HG03575 (cell line): ENCODE measurements around the gene ANKRD26.
"Not testable (repeated sequence)": the region's sequence is repeated elsewhere in the genome, so short reads cannot be mapped to it uniquely, and the experiment has no call there.

Experiments
- ATAC-seq: cut with Tn5 transposase; IDR thresholded peaks from one replicate; pipeline ENCODE4 v1.9.1; 2021; ENCODE audit not compliant: unreplicated experiment, insufficient number of reproducible peaks, low FRiP score; ENCODE audit errors: extremely low read depth

The ANKRD26 gene

GRCh38 chr10:27099916-27100812, at the start of gene ANKRD26:
TSS of gene ANKRD26 (minus strand) at chr10:27100494. CDS start at chr10:27100326, 168 bp downstream.
- ATAC-seq = no peak

DNA sequence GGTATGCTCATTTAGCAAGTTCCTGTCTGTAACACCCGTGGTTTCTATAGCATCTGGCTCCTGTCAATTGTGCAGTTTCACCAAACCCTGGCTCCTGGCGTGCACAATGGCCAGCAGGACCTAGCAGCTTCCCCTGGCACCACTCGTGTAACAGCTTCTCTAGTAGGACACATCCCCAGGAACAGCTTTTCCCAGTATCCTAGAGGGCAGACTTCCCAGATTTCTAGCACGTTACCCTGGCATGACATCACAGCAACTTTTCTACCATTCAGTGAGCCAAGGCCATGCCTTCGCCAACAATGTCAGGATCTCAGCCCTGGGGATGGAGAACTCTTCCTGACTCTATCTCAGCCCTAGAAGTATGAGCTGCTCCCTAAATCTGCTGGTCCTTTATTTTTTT, 47.4 kb upstream of the ANKRD26 start:
- no peak for ATAC-seq

- no peak for ATAC-seq
These were observed 45.6 kb upstream of the ANKRD26 start for GRCh38 chr10:27145937-27146336.

GRCh38 chr10:27143686-27144085, 43.4 kb upstream of the ANKRD26 start:
- no peak for ATAC-seq

GRCh38 chr10:27138277-27138676, 38.0 kb upstream of the ANKRD26 start:
- ATAC-seq = no peak

DNA sequence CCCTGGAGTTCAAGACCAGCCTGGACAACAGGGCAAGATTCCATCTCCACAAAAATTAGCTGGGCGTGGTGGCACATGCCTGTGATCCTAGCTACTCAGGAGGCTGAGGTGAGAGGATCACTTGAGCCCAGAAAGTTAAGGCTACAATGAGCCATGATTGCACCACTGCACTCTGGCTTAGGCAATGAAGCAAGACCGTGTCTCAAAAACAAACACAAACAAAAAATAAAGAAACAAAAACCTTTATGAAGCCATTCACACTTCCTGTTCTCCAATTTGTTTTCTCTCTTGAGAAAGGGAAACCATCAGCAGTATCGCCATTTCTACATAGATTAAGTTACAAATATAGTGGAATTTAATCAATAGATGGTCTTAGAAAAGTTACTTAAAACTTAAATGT, 34.1 kb upstream of the ANKRD26 start:
- ATAC-seq = no peak

DNA sequence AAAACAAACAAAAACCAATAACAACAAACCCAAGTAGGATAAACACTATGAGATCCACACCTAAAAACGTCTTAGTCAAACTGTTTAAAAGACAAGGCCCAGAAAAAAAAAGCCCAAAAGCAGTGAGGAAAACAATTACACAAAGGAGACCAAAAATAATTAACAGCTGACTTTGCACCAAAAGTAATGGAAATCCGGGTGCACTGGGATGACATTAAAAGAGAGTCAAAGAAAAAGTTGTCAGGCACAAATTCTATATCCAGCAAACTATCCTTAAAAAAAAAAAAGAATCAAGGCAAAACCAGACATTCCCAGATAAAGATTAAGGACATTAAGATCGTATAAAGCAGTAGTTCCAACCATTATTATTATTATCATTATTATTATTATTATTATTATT, 7.9 kb upstream of the ANKRD26 start:
- no peak for ATAC-seq

DNA sequence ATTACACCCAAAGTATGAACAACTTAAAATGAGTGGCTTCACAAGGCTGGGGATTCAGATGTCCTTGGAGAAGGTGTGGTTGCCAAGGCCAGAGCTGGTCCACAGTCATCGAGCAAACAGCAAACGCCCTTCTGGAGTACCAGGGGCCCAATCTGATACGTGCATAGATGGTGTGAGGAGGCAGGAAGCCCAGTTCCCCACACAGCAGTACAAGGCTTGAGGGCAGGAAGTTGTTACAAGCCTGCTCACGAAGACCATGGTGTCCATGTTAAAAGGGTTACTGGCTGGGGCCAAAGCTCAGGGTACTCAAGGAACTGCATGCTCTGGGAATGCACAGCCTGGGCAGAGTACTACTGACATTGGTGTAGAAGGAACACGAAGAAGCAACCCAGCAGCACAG, 4.6 kb upstream of the ANKRD26 start:
- no peak for ATAC-seq

- ATAC-seq = no peak
These were observed 586 bp upstream of the ANKRD26 start for GRCh38 chr10:27100813-27101347.

DNA sequence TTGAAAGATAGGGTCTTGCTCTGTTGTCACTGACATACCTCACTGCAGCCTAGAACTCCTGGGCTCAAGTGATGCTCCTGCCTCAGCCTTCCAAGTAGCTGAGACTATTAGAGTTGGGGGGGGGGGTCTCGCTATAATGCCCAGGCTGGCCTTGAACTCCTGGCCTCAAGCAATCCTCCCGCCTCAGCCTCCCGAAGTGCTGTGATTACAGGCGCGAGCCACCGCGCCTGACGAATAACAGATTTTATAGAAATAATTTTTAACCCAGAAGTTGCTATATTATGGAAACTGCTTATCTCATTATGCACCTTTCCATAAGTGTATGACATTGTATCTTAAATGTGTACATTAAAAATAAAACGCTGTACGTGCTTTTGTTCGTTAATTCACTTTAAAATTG, 846 bp downstream of the ANKRD26 start:
- ATAC-seq = no peak

- ATAC-seq = no peak
These were observed 11.9 kb downstream of the ANKRD26 start for GRCh38 chr10:27088119-27089044.

DNA sequence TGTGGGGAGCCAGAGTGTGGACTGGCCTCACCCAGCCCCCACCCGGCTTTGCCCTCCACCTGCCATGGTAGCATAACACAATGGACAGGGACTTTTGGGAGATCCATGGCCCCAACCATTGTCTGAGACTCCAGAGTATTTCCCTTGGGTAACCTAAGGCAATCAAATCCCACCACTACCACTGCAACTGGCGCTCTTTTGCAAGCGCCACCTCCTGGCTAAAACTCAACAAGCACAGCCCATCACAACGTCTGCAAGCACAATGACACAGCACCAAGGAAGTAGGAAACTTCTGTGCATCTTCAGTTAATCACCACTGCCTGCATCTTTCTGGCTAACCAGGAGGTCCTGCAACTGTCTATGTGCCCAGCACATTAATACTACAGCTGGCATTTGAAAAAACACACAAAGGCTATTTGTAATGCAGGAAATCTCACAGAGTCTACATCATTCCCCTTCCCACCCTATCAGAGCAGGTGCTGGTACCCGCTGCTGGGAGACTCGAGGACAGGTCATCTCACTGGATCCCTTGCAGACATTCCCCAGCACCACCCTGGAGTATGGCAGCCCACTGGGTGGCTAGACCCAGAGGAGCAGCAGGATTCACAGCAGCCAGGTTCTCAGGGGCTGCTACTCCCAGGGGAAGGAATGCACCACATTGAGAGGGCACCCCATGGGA, 27.7 kb downstream of the ANKRD26 start:
- no peak for ATAC-seq

DNA sequence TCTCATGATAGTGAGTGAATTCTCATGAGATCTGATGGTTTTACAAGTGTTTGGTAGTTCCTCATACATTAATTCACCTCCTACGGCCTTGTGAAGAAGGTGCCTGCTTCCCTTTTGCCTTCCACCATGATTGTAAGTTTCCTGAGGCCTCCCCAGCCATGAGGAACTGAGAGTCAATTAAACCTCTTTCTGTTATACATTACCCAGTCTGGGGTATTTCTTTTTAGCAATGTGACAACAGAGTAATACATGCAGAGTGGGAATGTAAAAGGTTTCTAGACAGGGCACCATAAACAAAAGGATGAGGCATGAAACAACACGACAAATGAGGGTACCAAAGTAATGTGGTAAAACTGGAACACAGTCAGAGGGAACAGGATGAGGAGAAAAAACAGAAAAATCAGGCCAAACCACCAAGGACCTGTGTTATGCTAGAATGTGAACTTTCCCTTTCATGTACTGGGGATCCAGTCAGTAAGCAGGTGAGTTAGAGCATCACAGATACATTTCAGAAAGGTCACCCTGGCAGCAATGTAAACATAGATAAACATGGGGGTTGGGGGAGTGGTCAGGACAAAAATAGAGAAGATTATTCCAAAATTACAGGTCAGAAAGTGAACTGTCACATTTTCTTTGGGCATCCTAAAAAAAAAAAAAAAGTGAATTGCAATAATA, 31.9 kb downstream of the ANKRD26 start:
- no peak for ATAC-seq

- no peak for ATAC-seq
These were observed 35.2 kb downstream of the ANKRD26 start for GRCh38 chr10:27065084-27065483.

DNA sequence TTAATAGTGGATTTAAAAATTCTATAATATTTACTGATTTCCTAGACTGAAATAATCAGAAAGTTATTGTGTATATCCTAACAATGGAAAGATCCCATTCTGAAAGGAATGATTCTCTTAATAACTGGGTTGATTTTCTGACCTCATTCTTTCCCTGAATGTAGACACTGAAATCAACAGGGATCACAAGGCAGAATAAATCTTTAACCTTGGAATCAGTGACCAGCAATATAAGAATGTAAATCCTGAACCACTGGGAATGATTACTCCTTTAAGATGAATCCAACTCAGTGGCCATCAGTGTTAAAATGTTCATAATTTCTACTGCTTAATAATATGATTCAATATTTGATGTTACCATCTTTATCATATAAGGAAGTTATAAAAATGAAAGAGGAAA, 47.6 kb downstream of the ANKRD26 start:
- ATAC-seq = no peak

DNA sequence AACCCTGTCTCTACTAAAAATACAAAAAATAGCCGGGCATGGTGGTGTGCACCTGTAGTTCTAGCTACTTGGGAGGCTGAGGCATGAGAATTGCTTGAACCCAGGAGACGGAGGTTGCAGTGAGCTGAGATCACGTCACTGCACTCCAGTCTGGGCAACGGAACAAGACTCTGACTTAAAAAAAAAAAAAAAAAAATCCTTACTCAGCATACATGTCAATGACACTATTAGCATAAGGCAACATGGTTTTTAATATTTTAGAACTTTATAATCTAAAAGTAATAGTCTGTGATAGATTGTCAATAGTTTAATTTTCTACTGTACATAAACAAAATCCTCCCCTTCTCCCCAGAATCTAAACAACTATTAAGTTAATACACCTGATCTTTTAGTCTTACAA, 55.0 kb downstream of the ANKRD26 start:
- not testable (repeated sequence) for ATAC-seq

- no peak for ATAC-seq
These were observed 59.1 kb downstream of the ANKRD26 start for GRCh38 chr10:27041196-27041595.

DNA sequence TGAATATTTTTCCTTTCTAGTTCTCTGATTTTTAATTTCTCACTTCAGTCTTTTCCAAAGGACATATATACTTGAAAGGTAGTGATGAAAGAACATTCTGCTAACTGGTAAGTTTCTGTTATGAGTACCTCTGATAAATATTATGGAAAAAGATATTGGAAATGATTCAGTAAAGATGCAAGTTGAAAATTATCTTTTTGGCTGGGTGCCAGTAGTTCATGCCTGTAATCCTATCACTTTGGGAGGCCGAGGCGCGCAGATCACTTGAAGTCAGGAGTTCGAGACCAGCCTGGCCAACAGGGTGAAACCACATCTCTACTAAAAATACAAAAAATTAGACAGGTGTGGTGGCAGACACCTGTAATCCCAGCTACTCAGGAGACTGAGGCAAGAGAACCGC, 62.1 kb downstream of the ANKRD26 start:
- no peak for ATAC-seq

- no peak for ATAC-seq
These were observed 65.1 kb downstream of the ANKRD26 start for GRCh38 chr10:27035163-27035562.
